K562 (cell line): Measurements from ENCODE around the gene KIN. TPM values are rescaled to one million over a fixed set of nuclear protein-coding genes. Genes with fewer than 3 reads are reported as not detected.

Experiments
- BCLAF1 ChIP-seq, 2 experiments: fragments of 450-650 bp in 1 of 2; IDR thresholded peaks; 2 replicates each; pipeline ENCODE4 v1.6.1; 2011 to 2017; ENCODE audit warnings: low read depth in 2 of 2, antibody characterized with exemption in 1 of 2, borderline replicate concordance in 1 of 2, low read length in 1 of 2, mild to moderate bottlenecking in 1 of 2, mixed read lengths in 1 of 2; ENCODE audit not compliant: control insufficient read depth in 1 of 2
- CUX1 ChIP-seq: fragments of 200-800 bp; sonication (Bioruptor generic); IDR thresholded peaks from 2 replicates; pipeline ENCODE4 v1.6.1; 2016; ENCODE audit warnings: missing genetic modification characterization, missing compliant biosample characterization
- HNRNPUL1 ChIP-seq: fragments of 200-400 bp; formaldehyde crosslinking; IDR thresholded peaks from 2 replicates; pipeline ENCODE4 v1.6.1; 2017; ENCODE audit warnings: low read length
- MAFG ChIP-seq: fragments of 450-650 bp; conservative IDR thresholded peaks from 2 replicates; pipeline ENCODE4 v1.6.1; 2016; ENCODE audit warnings: missing genetic modification characterization, missing compliant biosample characterization
- NCOA1 ChIP-seq: fragments of 450-650 bp; IDR thresholded peaks from 2 replicates; pipeline ENCODE4 v1.6.1; 2016; ENCODE audit warnings: low read depth
- NCOA4 ChIP-seq: fragments of 450-650 bp; IDR thresholded peaks from 2 replicates; pipeline ENCODE4 v1.6.1; 2018; ENCODE audit warnings: mild to moderate bottlenecking; ENCODE audit not compliant: partially characterized antibody
- NONO ChIP-seq, 2 experiments: fragments of 200-400 bp in 1 of 2; fragments of 450-650 bp in 1 of 2; formaldehyde crosslinking in 1 of 2; IDR thresholded peaks; 2 replicates each; pipeline ENCODE4 v1.6.1; 2017; ENCODE audit warnings: low read depth in 2 of 2, mild to moderate bottlenecking in 2 of 2, moderate library complexity in 2 of 2, low read length in 1 of 2
- POLR3A ChIP-seq: IDR thresholded peaks from 2 replicates; pipeline ENCODE4 v1.6.1; 2011; ENCODE audit warnings: borderline replicate concordance, mild to moderate bottlenecking, moderate library complexity; ENCODE audit not compliant: insufficient read length, insufficient read depth; ENCODE audit errors: extremely low read depth
- RBM39 ChIP-seq: fragments of 200-400 bp; formaldehyde crosslinking; optimal IDR thresholded peaks from 2 replicates; pipeline ENCODE3; 2018; ENCODE audit warnings: low read depth, low read length
- SP1 ChIP-seq: sonication (generic); formaldehyde crosslinking; IDR thresholded peaks from 2 replicates; pipeline ENCODE4 v1.8.1; 2022; ENCODE audit warnings: mild to moderate bottlenecking, missing genetic modification reagents
- SP2 ChIP-seq: IDR thresholded peaks from 2 replicates; pipeline ENCODE4 v1.6.1; 2011; ENCODE audit warnings: mild to moderate bottlenecking, low read depth, low read length, moderate library complexity; ENCODE audit not compliant: poor library complexity, severe bottlenecking; ENCODE audit errors: extremely low read depth
- TAL1 ChIP-seq: fragments of 450-650 bp; IDR thresholded peaks from 2 replicates; pipeline ENCODE4 v1.6.1; 2016; ENCODE audit warnings: mild to moderate bottlenecking
- TCFL5 ChIP-seq: fragments of 250-450 bp; sonication (Bioruptor Pico); conservative IDR thresholded peaks from 2 replicates; pipeline ENCODE4 v1.6.1; 2021; ENCODE audit warnings: mild to moderate bottlenecking, moderate library complexity, matching md5 sums
- THRAP3 ChIP-seq: fragments of 450-650 bp; IDR thresholded peaks from 2 replicates; pipeline ENCODE4 v1.6.1; 2016; ENCODE audit warnings: mild to moderate bottlenecking, inconsistent platforms, borderline replicate concordance
- ZC3H8 ChIP-seq: fragments of 450-650 bp; IDR thresholded peaks from 2 replicates; pipeline ENCODE4 v1.6.1; 2017
- ZNF197 ChIP-seq: fragments of 200-800 bp; sonication (Bioruptor generic); IDR thresholded peaks from 2 replicates; pipeline ENCODE4 v1.6.1; 2016; ENCODE audit warnings: low read depth, missing genetic modification characterization, missing compliant biosample characterization
- ZNF639 ChIP-seq, 2 experiments: fragments of 200-800 bp in 1 of 2; sonication (Bioruptor generic) in 1 of 2; sonication (generic) in 1 of 2; formaldehyde crosslinking in 1 of 2; IDR thresholded peaks in 1 of 2; conservative IDR thresholded peaks in 1 of 2; 2 replicates each; pipeline versions ENCODE4 v1.5.0 to v1.6.1; 2016 to 2020; ENCODE audit warnings: missing compliant biosample characterization in 1 of 2, missing genetic modification characterization in 1 of 2, missing genetic modification reagents in 1 of 2
- polyA plus RNA-seq, 8 experiments: library from polyadenylated mRNA; depleted of rRNA in 4 of 8; stranded (reverse) in 5 of 8; unstranded in 3 of 8; fragments of >200 nt; fragmentation: Nextera tagmentation in 2 of 8; fragmentation: Illumina TruSeq in 1 of 8; extraction: Ambion mirVana in 2 of 8; extraction: Trizol in 1 of 8; gene quantifications; 2 replicates each; pipeline versions ENCODE4 v1.2.1 to v1.2.3, GENCODE V29; 2011 to 2014; ENCODE audit warnings: inconsistent platforms in 1 of 8, missing spikeins in 1 of 8
- total RNA-seq, 7 experiments: library from RNA; depleted of rRNA in 6 of 7; stranded (reverse); fragments of >200 nt in 6 of 7; fragmentation: Illumina TruSeq in 2 of 7; extraction: Trizol in 2 of 7; gene quantifications; 2 replicates each; pipeline versions ENCODE4 v1.2.1 to v1.2.3, GENCODE V29; 2011 to 2021; ENCODE audit warnings: low replicate concordance in 1 of 7

Gene KIN
- total and polyA plus RNA-seq, 9 of the 15 experiments (the other 6 are each of a cell fraction or from before 2014, with no cell fraction given): 11.7 to 35.6 (median 16.0) TPM

- TF ChIP-seq ZNF639 (CRISPR knock-in tag; conservative IDR thresholded peaks at IDR 0.05 in 1 of 2, IDR thresholded peaks at IDR 0.05 in 1 of 2) (peak in 1 of 2 experiments; percentile 52; a peak in 1 of 4 replicates), SP2 (no peak), ZC3H8 (no peak), NCOA1 (no peak), TAL1 (no peak), BCLAF1 (IDR thresholded peaks at IDR 0.05; ENCODE audit: borderline replicate concordance in 1 of 2, control insufficient read depth in 1 of 2, low read depth in 2 of 2, low read length in 1 of 2) (no peak), THRAP3 (no peak), RBM39 (no peak), POLR3A (no peak), NONO (IDR thresholded peaks at IDR 0.05; ENCODE audit: low read depth in 2 of 2, low read length in 1 of 2) (peak in 1 of 2 experiments; percentile 44; a peak in 1 of 4 replicates), ZNF197 (no peak), MAFG (tag) (no peak), TCFL5 (no peak), HNRNPUL1 (no peak), CUX1 (CRISPR knock-in tag) (no peak), NCOA4 (peak; percentile 97), SP1 (CRISPR knock-in tag) (peak; percentile 97)
These were observed 30.7 kb upstream of the KIN start, which contains the start of gene TAF3 (continued) for GRCh38 chr10:7818295-7819120.
